Kidney epithelial cell (primary cell): ENCODE results near the gene DHRS13. TPM values are rescaled to one million over a fixed set of nuclear protein-coding genes. Genes with fewer than 3 reads are reported as not detected.

Experiments used
- DNase-seq: peaks from one replicate; pipeline ENCODE4 v3.0.0-alpha.2; 2010; ENCODE audit warnings: low read depth
- H3K27me3 ChIP-seq: 2 replicates; pipeline ENCODE4 v1.6.0; 2011; ENCODE audit warnings: low read length; ENCODE audit not compliant: control insufficient read depth, insufficient read depth
- H3K36me3 ChIP-seq: 2 replicates; pipeline ENCODE4 v1.5.1; 2011; ENCODE audit warnings: low read length; ENCODE audit not compliant: control insufficient read depth, insufficient read depth
- H3K4me3 ChIP-seq: 2 replicates; pipeline ENCODE4 v1.5.1; 2011; ENCODE audit warnings: low read depth, mild to moderate bottlenecking, control low read depth, low read length
- total RNA-seq: library from RNA; depleted of rRNA; stranded (reverse); fragments of >200 nt; gene quantifications from 2 replicates; pipeline ENCODE4 v1.2.3, GENCODE V29; 2015
- TF ChIP-seq, protein P1 (sequence below): IDR thresholded peaks from 2 replicates; pipeline ENCODE4 v1.5.1; 2011; ENCODE audit warnings: mild to moderate bottlenecking, moderate library complexity, low read length, control low read depth, inconsistent platforms; ENCODE audit not compliant: insufficient read depth, poor library complexity, severe bottlenecking

DHRS13 gene
- total RNA-seq, 1 donor from 2014 or later, result 12.7 TPM

- TF ChIP-seq, protein P1, sequence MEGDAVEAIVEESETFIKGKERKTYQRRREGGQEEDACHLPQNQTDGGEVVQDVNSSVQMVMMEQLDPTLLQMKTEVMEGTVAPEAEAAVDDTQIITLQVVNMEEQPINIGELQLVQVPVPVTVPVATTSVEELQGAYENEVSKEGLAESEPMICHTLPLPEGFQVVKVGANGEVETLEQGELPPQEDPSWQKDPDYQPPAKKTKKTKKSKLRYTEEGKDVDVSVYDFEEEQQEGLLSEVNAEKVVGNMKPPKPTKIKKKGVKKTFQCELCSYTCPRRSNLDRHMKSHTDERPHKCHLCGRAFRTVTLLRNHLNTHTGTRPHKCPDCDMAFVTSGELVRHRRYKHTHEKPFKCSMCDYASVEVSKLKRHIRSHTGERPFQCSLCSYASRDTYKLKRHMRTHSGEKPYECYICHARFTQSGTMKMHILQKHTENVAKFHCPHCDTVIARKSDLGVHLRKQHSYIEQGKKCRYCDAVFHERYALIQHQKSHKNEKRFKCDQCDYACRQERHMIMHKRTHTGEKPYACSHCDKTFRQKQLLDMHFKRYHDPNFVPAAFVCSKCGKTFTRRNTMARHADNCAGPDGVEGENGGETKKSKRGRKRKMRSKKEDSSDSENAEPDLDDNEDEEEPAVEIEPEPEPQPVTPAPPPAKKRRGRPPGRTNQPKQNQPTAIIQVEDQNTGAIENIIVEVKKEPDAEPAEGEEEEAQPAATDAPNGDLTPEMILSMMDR, result no peak
- Histone ChIP-seq H3K27me3 (no peaks in the 10 kb centered on the region), H3K36me3 (no peaks in the 10 kb centered on the region), H3K4me3 (no peak overlapping the region)
- no peak for DNase-seq
Observed at GRCh38 chr17:28873839-28874238, 29.0 kb downstream of the DHRS13 start.

DNA sequence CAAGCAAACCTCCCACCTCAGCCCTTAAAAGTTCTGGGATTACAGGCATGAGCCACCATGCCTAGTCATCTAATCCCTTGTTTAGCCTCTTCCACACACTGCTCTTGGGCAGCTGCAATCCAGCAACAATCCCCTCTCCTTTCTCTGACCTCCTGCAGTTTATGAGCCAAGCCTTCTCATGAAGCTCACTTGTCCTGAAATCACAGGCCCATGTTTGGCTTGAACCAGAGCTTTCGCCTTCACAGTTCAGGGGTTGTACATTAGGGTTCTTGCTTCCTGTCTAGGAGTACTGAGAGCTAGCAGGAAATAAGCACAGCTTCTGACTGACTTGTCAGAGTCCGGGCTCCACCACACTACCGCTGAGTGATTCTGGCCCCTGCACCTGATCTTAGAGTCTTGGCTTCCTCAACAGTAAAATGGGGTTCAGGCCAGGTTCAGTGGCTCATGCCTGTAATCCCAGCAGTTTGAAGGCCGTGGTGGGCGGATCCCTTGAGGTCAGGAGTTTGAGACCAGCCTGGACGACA, 31.8 kb downstream of the DHRS13 start:
- no peak for DNase-seq
- Histone ChIP-seq H3K4me3 (no peak overlapping the region), H3K36me3 (no peaks in the 10 kb centered on the region), H3K27me3 (no peaks in the 10 kb centered on the region)
- TF ChIP-seq, protein P1, result no peak

DNA sequence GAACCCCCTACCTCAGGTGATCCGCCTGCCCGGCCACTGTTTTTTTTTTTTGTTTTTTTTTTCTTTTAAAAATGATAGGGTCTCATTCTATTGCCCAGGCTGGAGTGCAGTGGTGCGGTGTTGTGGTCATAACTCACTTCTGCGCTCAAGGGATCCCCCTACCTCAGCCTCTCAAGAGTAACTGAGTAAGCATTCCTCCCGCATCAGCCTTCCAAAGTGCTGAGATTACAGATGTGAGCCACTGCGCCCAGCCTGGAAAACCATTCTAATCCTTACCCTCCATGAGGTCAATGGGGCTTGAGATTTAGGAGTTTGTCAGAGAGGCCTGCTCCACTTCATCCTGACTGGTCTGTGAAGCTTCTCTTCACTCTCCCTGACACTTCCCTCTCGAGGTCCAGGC, 35.6 kb downstream of the DHRS13 start:
- no peaks in the 10 kb centered on the region for H3K27me3 ChIP-seq
- H3K36me3 ChIP-seq, result no peaks in the 10 kb centered on the region
- TF ChIP-seq, protein P1, result no peak
- H3K4me3 ChIP-seq, result no peak overlapping the region
- DNase-seq, result no peak

DNA sequence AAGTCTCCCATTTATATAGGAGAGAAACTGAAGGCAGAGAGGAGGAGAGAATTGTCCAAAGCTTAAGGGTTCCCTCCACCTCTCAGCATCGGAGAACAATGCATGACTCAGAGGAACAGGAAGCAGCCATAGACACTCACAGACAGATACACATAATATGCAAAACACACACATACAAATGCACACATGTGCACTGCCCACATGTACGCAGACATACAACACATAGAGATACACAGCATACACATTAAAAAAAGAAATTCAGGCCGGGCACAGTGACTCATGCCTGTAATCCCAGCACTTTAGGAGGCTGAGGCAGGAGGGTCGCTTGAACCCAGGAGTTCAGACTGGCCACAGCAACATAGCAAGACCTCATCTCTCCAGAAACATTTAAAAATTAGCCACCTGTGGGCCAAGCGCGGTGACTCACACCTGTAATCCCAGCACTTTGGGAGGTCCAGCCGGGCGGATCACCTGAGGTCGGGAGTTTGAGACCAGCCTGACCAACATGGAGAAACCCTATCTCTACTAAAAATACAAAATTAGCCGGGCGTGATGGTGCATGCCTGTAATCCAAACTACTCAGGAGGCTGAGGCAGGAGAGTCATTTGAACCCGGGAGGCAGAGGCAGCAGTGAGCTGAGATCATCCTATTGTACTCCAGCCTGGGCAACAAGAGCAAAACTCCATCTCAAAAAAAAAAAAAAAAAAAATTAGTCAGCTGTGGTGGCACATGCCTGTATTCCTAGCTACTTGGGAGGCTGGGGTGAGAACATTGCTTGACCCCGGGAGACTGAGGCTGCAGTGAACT, 36.7 kb downstream of the DHRS13 start:
- Histone ChIP-seq H3K4me3 (no peak overlapping the region), H3K27me3 (no peaks in the 10 kb centered on the region), H3K36me3 (no peaks in the 10 kb centered on the region)
- DNase-seq, result no peak
- TF ChIP-seq, protein P1, result no peak

- Histone ChIP-seq H3K27me3 (no peaks in the 10 kb centered on the region), H3K36me3 (peaks cover 2% of the 10 kb centered on the region), H3K4me3 (no peak overlapping the region)
- TF ChIP-seq, protein P1, result no peak
- no peak for DNase-seq
Observed at GRCh38 chr17:28864991-28865849, 37.7 kb downstream of the DHRS13 start.
